ENCODE measurements around the gene LMAN2.
"Not testable (repeated sequence)": the region's sequence is repeated elsewhere in the genome, so short reads cannot be mapped to it uniquely, and the experiment has no call there.

LMAN2 gene

DNA sequence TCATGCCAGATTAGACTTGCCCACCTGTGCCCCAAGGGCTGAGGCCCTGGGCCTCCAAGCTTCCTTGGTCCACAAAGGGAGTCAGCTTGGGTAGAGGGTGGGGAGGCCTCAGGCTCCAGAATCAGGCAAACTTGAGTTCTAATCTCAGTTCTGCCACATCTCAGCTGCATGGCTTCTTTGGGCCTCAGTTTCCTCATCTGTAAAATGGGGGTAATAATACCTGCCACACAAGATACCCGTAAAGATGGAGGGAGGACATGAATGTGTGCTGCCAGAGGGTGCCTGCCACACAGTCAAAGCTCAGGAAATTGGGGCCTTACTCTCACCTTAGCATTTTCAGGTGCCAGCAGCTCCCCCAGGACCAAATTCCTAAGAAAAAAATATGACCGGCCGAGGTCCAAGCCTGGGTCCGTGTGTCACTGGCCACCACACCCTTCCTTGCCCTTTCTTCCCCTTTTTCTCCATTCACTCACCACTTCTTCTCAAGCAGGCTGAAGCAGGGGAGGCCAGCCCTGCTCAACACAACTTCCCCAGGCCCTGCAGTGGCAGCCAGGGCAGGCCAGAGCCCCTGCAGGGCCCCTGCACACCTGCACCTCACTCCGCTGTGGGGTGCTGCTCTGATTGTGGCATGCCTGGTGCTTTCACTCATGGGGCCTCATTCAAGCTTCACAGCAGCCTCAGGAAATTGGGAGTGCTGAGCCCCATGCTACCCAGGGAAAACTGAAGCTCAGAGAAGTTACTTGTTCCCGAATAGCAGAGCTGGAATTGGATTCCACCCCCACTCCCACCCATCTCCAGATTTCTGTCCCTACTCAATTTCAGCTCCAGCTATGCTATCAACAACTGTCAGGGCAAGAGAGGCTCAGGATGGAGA is 10.2 kb upstream of the LMAN2 start:
- Histone ChIP-seq H3K9ac (no peak overlapping the region), H3K4me2 (ENCODE audit: low read length) (no peak overlapping the region), H2AFZ (no peak overlapping the region), H3K27me3 (ENCODE audit: control insufficient read depth, insufficient read depth, low read length) (no peaks in the 10 kb centered on the region), H3K9me3 (ENCODE audit: control insufficient read depth, low read length) (no peaks in the 10 kb centered on the region), H3K36me3 (ENCODE audit: control insufficient read depth, insufficient read depth, low read length) (no peaks in the 10 kb centered on the region), H3K79me2 (no peaks in the 10 kb centered on the region), H3K4me3 (ENCODE audit: low read depth, low read length) (no peak overlapping the region), H3K27ac (no peak overlapping the region), H3K4me1 (peaks cover 12% of the 10 kb centered on the region)
- TF ChIP-seq, protein P1, sequence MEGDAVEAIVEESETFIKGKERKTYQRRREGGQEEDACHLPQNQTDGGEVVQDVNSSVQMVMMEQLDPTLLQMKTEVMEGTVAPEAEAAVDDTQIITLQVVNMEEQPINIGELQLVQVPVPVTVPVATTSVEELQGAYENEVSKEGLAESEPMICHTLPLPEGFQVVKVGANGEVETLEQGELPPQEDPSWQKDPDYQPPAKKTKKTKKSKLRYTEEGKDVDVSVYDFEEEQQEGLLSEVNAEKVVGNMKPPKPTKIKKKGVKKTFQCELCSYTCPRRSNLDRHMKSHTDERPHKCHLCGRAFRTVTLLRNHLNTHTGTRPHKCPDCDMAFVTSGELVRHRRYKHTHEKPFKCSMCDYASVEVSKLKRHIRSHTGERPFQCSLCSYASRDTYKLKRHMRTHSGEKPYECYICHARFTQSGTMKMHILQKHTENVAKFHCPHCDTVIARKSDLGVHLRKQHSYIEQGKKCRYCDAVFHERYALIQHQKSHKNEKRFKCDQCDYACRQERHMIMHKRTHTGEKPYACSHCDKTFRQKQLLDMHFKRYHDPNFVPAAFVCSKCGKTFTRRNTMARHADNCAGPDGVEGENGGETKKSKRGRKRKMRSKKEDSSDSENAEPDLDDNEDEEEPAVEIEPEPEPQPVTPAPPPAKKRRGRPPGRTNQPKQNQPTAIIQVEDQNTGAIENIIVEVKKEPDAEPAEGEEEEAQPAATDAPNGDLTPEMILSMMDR (IDR thresholded peaks at IDR 0.05) = no peak

DNA sequence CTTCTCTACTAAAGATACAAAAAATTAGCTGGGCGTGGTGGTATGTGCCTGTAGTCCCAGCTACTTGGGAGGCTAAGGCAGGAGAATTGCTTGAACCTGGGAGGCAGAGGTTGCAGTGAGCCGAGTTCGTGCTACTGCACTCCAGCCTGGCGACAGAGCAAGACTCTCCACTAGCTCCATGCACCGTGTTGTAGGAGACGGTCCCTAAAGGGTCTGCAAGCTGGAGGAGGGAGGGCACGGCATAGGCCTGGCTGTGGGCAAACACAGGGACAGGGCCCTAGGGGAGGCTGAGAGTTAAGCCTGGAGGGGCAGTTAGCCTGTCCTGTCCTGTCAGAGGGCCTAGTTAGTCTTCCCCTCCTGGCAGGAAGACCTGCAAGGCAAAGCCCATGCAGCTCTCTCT is 9.3 kb upstream of the LMAN2 start:
- not testable (repeated sequence) for H3K4me2 ChIP-seq (ENCODE audit: low read length); H3K4me1 ChIP-seq; H3K27me3 ChIP-seq (ENCODE audit: control insufficient read depth, insufficient read depth, low read length); H3K36me3 ChIP-seq (ENCODE audit: control insufficient read depth, insufficient read depth, low read length); H2AFZ ChIP-seq; H3K79me2 ChIP-seq; H3K9ac ChIP-seq; H3K27ac ChIP-seq; H3K9me3 ChIP-seq (ENCODE audit: control insufficient read depth, low read length); H3K4me3 ChIP-seq (ENCODE audit: low read depth, low read length)

DNA sequence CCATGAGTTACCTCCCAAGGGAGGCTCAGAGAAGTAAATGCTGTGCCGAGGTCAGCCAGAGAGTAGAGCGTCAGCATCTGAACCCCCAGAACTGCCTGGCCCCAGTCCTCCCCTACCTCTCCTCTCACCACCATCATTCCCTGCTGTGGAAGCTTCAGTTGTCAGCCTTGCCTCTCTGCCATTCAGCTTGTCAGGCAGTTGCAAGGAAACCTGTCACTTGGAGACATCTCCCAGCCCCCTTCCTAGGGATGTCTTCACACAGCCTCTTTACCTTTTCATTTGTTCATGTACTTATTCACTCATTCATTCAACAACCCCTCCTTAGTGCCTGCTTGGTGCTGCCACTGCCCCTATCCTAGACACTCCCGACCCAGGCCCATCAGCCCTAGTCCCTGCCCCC is 8.4 kb upstream of the LMAN2 start:
- Histone ChIP-seq H3K27me3 (ENCODE audit: control insufficient read depth, insufficient read depth, low read length) (no peaks in the 10 kb centered on the region), H3K27ac (no peak overlapping the region), H3K4me3 (ENCODE audit: low read depth, low read length) (no peak overlapping the region), H3K36me3 (ENCODE audit: control insufficient read depth, insufficient read depth, low read length) (no peaks in the 10 kb centered on the region), H3K4me1 (no peaks in the 10 kb centered on the region), H3K9me3 (ENCODE audit: control insufficient read depth, low read length) (no peaks in the 10 kb centered on the region), H3K79me2 (no peaks in the 10 kb centered on the region), H3K9ac (no peak overlapping the region), H3K4me2 (ENCODE audit: low read length) (no peak overlapping the region), H2AFZ (no peak overlapping the region)
- TF ChIP-seq, protein P1 (IDR thresholded peaks at IDR 0.05) = no peak

DNA sequence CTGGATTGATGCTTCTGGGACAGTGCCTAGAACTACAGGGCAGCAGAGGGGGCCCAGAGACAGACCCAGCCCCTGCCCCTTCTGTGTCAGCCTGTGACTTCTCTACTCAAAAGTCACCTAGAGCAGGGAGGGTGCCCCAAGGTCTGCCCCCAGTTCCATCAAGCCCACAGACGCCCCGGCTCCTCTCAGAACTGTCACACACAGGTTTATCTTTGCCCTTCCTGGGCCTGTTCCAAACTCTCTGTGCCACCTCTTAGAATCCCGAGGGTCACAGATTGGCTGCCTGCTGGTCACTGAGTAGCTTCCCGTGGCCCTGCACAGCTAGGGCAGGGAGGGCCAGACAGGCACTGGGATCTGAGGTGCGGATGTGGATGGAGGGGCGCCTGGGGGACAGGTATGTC is 8.0 kb upstream of the LMAN2 start:
- TF ChIP-seq, protein P1 (IDR thresholded peaks at IDR 0.05) = no peak
- Histone ChIP-seq H3K36me3 (ENCODE audit: control insufficient read depth, insufficient read depth, low read length) (no peaks in the 10 kb centered on the region), H3K4me2 (ENCODE audit: low read length) (no peak overlapping the region), H2AFZ (no peak overlapping the region), H3K9ac (no peak overlapping the region), H3K9me3 (ENCODE audit: control insufficient read depth, low read length) (no peaks in the 10 kb centered on the region), H3K27me3 (ENCODE audit: control insufficient read depth, insufficient read depth, low read length) (no peaks in the 10 kb centered on the region), H3K79me2 (no peaks in the 10 kb centered on the region), H3K4me1 (no peaks in the 10 kb centered on the region), H3K27ac (no peak overlapping the region), H3K4me3 (ENCODE audit: low read depth, low read length) (no peak overlapping the region)

DNA sequence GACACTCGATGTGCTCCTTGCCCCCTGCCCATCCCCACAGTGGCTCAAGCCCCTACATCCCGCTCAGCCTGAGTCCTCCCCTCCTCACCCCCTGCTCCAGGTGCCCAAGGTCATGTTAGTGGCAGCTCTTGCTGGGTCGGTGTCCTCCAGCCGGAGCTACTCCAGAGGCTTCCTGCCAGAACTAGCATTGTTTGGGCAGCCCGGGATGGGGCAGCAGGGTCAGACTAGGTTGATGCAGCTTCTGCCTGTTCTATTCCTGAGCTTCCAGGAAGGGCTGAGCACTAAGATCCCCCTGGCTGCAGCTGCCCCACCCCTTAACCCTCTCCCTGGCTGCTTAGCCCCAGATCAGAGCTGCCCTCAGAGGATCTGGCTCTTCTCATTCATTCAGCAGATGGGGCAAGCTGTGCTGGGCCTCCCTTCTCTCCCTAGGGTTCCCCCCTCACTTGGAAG is 6.9 kb upstream of the LMAN2 start:
- H3K9ac ChIP-seq = no peak overlapping the region

More for the DNA sequence above, 6.9 kb upstream of the LMAN2 start:
- TF ChIP-seq, protein P1 (IDR thresholded peaks at IDR 0.05) = no peak
- Histone ChIP-seq H3K36me3 (ENCODE audit: control insufficient read depth, insufficient read depth, low read length) (no peaks in the 10 kb centered on the region), H3K4me3 (ENCODE audit: low read depth, low read length) (no peak overlapping the region), H3K79me2 (no peaks in the 10 kb centered on the region), H3K27ac (no peak overlapping the region), H2AFZ (no peak overlapping the region), H3K4me1 (no peaks in the 10 kb centered on the region), H3K9me3 (ENCODE audit: control insufficient read depth, low read length) (no peaks in the 10 kb centered on the region), H3K27me3 (ENCODE audit: control insufficient read depth, insufficient read depth, low read length) (no peaks in the 10 kb centered on the region), H3K4me2 (ENCODE audit: low read length) (no peak overlapping the region)

All from parathyroid adenoma (tissue), 2 donors.